Measurements from ENCODE around the gene RPL32.

Gene RPL32

DNA sequence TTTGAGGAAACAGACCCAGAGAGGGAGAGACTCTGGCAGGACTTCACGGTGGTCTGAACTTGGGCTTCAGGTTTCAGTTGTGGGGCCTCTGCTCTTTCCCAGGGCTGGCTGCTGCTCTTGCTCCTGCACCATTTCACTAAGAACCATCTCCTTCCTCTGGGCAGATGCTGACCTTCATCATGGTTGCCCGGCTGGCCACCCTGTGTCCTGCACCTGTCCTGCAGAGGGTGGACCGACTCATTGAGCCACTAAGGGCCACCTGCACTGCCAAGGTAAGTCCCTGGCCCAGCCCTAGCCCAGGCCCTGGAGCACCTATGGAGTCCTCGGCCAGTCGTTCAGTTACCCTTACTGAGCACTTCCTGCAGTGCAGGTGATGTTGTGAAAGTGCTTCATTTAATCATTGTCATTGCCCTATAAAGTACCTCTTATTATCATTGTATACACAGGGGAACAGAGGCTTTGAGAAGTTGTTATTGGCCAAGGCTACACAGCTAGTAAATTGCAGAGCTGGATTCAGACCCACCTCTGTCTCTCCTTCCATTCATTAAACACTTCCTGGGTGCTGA, 10.0 kb downstream of the RPL32 start:
- no peak for DNase-seq

DNA sequence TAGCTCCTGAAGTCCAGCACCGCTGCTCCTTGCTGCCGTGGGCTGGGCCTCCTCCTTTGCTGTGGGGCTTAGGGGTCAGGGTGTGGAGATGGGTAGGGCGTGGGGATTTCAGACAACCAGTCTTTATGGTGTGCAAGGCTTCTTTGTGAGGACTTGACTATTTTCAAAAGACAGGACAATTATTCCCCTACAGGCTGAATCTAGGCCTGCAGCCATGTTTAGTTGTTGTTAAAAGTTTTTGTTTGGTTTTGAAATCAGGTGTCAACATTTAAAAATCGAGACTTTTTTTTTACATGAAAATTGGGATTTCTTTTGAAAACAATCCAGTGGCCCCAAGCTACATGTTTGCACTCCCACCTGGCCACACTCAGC, 10.6 kb downstream of the RPL32 start:
- no peak for DNase-seq

DNA sequence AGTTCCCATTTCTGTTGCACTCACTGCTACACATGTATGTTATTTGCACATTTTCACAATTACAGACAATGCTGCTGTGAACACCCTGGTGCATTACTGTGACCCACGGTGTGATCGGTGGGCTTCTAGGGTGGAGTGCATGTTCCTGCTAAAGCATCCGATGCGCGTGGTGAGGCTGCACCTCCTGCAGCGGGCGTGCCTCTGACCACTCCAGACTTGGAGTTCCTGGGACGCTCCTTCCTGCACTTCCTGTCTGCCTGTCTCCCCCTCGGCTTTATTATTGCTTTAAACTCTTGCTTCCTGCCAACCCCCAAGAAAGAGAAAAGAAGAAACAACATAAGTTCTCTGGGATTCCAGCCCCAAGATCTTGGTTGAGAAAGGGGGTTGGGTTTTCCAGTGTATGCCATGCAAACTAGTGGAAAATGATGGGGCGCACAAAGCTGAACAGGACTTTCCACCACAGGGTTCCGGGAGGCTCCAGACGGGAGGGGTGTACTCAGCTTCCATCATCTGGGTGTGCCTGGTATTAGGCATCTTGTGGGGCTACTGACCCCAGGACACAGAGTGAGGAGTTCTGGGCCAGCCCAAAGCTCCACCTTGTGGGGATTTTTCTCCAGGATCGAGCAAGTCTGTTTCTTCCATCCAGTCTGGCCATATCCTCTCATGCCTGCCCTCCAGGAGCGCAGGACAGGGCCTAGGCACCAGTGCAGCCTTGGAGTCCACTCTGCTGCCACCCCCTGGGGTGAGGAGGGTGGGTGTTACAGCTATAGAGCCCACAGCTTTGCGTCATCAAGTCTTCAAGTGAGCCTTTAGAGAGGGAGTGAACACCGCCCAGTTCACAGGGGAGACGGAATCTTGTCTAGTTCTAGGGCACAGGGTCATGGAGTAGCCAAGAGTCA, 11.2 kb downstream of the RPL32 start:
- DNase-seq = no peak

DNA sequence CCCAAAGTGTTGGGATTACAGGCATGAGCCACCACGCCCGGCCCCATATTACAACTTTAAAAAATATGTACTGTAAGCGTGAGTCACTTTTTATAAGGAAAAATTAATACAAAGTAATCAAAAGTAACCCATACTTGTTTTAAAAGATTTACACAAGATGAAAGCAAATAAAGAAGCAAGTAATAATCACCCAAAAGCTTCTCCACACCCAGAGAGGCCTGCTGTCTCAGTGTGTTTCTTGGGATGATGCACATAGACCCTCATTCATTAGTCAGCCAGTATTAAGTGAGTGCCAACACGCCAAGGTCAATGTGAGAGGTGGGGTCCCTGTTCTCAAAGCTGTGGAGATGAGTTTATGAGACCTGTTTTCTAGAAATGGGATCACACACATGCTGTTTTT, 12.0 kb downstream of the RPL32 start:
- no peak for DNase-seq

DNA sequence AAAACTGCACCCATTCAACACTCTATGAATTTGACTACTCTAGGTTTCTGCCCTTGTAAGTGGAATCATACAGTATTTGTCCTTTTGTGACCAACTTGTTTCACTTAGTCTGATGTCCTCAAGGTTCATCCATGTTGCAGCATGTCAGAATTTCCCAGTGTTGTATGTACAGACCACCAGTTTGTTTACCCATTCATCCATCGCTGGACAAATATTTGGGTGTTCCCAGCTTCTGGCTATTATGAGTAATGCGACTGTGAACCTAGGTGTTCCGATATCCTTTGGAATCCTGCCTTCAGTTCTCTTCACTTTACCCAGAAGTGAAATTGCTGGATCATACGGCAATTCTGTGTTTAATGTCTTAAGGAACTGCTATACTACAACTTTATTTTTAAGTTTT, 12.6 kb downstream of the RPL32 start:
- no peak for DNase-seq

DNA sequence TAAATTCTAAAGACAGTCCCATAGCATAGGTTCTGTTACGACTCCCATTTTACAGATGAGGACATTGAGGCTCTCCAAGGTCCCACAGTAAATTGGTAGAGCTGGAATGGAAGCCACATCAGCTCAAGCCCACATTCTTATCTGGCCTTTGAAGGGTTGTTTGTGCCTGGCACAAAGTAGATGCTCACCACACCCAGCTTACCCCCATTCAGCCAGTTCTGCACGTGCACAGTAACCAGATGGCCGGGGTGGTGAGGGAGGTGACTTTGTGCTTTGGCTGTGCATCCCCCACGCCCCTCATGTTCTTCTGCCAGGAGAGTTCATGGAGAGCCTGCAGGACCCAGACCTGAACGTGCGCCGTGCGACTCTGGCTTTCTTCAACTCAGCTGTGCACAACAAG, 16.2 kb downstream of the RPL32 start:
- DNase-seq = no peak

DNA sequence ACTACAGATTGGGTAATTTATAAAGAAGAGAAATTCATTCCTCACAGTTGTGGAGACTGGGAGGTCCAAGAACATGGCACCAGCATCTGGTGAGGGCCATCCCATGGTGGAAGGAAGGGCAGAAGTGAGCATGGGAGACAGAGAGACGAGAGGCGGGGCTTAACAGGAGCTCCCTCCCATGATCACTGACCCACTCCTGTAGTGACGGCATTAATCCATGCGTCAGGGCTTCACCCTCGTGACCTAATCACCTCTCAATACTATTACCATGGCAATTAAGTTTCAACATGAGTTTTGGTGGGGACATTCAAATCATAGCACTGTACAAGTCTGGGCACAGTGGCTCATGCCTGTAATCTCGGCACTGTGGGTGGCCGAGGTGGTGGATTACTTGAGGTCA, 17.1 kb downstream of the RPL32 start:
- DNase-seq = no peak

DNA sequence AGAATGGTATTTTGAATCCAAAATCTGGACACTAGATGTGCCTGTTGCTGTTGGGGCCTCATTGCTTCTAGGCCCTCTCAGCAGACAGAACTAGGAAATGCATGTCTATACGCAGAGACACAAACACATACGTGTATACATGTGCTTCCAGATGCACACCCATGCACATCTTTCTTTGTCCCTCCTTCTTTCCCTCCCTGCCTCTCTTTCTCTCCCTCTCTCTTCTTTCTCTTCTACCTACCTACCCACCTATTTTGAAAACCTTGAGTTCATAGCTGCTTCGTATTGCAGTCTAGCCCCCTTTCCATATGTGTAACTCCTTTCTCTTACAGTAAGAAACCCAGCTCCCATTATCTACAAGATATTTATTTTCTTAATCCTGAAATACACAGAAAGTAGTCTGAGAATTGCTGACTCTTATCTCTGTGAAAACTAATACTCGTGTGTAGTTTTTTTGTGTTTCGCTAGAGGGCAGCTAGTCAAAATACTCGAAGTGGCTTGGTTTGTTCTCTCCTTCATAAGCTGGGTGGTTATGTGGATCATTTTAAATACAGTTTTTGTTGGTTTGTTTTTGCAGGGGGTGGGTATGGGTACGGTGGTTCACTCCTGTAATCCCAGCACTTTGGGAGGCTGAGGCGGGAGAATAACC, 18.5 kb downstream of the RPL32 start:
- DNase-seq = no peak

DNA sequence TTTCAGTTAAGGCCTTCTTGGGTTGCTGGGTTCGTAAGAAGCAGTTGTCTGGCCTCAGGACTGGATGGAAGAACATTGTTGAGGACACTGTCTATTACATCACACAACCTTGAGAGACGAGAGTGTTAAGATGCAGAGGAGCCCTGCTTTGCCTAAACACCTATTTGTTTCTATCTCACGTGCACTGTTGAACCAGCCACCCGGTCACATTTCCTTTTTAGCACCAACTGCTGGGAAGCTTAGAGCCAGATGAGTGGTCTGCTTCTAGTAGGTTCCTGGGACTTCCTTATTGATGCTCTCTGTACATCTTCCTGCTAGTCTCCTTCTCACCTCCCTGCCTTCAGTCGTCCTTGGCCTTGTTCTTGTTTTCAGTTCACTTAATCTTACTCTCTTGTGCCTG, 22.6 kb downstream of the RPL32 start:
- no peak for DNase-seq

DNA sequence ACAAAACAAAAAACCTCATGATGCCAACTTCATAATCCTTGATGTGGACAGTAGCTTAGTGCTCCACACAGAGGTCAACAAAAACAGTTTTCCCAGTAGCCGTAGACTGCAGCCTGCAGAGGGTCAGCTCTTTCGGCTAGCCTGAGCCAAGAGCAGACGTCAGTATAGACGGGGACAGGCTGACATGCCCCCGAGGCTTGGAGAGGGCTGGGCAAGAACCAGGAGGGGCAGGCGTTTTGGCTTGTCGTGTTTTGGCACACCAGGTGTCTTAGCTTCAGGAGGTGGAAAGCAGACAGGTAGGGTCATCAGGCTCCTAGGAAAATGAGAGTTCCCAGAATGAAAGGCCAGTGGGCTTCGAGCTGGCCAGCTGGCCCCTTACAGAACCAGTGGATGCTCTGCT, 23.1 kb downstream of the RPL32 start:
- no peak for DNase-seq

DNA sequence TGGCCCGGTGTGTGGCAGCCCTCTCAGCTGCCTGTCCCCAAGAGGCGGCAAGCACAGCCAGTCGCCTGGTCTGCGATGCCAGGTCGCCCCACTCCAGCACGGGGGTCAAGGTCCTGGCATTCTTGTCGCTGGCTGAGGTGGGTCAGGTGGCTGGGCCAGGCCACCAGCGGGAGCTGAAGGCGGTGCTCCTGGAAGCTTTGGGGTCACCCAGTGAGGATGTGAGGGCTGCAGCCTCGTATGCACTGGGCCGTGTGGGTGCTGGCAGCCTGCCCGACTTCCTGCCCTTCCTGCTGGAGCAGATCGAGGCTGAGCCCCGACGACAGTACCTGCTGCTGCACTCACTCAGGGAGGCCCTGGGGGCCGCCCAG, 24.0 kb downstream of the RPL32 start:
- no peak for DNase-seq

DNA sequence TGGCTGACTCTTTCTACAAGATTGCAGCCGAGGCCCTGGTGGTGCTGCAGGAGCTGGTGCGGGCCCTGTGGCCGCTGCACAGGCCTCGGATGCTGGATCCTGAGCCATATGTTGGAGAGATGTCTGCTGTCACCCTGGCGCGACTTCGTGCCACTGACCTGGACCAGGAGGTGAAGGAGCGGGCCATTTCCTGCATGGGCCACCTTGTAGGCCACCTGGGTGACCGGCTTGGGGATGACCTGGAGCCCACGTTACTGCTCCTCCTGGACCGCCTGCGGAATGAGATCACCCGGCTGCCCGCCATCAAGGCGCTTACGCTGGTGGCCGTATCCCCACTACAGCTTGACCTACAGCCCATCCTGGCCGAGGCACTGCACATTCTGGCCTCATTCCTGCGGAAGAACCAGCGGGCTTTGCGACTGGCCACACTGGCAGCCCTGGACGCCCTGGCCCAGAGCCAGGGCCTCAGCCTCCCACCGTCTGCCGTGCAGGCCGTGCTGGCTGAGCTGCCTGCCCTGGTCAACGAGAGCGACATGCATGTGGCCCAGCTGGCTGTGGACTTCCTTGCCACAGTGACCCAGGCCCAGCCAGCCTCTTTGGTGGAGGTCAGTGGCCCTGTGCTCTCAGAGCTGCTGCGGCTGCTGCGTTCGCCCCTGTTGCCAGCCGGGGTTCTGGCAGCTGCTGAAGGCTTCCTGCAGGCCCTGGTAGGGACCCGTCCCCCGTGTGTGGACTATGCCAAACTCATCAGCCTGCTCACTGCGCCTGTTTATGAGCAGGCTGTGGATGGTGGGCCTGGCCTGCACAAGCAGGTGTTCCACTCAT, 24.6 kb downstream of the RPL32 start:
- DNase-seq = no peak

DNA sequence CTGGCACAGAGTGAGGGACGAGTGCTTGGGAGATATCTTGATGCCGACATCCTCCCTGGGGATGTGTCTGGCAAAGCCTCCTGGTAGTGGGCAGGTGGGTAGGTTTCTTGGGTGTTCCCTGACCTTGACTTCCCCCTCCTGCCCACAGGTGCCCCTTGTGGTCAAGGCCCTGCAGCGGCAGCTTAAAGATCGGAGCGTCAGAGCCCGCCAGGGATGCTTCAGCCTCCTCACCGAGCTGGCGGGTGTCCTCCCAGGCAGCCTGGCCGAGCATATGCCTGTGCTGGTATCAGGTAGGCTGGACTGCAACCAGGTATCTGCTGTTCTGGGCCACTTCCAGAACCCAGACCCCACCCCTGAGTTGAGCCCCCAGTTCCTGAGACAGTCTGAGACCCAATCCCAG, 25.6 kb downstream of the RPL32 start:
- no peak for DNase-seq

DNA sequence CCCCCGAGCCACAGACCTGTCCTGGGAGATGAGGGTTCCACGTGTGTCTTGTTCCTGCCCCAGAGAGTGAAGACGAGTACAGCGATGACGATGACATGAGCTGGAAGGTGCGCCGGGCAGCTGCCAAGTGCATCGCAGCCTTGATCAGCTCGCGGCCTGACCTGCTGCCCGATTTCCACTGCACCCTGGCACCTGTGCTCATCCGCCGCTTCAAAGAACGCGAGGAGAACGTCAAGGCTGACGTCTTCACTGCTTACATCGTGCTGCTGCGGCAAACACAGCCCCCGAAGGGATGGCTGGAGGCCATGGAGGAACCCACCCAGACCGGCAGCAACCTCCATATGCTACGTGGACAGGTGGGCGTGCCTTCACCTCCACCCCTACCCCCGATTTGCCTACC, 26.3 kb downstream of the RPL32 start:
- no peak for DNase-seq

DNA sequence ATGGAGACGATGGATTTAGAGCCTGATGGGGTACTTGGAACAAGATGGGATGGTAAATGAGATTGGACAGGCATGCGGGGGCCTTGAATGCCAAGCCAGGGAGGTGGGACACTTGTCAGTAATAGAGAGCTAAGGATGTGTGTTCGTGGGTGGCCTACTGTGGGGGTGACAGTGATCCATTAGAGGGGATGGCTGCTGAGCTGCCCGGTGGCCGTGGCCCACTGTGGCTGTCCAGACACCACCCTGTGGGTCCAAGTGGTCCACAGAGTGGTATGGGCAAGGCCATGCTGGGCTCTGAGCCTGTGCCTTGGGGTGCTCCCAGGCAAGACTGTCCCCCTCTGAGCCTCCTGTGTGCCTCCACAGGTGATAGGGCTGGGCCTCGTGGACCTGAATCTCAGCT, 27.4 kb downstream of the RPL32 start:
- DNase-seq = no peak

DNA sequence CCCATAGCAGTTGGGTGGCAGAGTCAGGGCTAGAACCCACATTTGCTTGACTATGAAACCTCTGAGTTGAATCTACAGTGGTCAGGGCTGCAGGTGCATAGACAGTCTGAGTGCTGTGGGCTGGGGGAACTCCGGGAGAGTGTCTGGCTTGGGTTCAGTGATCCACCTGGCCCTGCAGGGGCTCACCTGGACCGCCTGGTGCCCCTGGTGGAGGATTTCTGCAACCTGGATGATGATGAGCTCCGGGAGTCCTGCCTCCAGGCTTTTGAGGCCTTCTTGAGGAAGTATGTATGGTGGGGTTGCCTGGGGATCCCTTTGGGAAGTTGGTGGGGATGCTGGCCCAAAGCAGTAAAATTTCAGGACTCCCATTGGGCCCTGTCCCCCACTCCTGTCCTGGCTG, 28.6 kb downstream of the RPL32 start:
- no peak for DNase-seq

DNA sequence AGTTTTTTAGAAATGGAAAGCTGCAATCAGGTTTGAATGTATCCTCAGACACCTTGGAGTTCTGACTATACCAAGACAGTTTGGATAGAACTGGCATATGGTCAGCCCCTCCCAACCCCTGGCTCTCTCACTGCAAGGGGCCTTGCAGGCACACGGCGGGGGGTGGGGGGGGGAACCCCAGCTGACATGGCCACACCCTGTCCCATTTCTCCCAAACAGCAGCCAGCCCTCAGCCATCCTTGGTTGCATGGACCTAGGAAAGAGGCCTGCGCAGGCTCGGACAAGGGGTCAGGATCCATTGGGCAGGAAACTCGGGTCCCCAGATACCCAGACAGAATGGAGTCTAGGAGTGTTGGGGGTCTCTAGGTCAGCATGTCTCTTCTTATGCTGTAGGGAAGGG, 30.4 kb downstream of the RPL32 start:
- no peak for DNase-seq

DNA sequence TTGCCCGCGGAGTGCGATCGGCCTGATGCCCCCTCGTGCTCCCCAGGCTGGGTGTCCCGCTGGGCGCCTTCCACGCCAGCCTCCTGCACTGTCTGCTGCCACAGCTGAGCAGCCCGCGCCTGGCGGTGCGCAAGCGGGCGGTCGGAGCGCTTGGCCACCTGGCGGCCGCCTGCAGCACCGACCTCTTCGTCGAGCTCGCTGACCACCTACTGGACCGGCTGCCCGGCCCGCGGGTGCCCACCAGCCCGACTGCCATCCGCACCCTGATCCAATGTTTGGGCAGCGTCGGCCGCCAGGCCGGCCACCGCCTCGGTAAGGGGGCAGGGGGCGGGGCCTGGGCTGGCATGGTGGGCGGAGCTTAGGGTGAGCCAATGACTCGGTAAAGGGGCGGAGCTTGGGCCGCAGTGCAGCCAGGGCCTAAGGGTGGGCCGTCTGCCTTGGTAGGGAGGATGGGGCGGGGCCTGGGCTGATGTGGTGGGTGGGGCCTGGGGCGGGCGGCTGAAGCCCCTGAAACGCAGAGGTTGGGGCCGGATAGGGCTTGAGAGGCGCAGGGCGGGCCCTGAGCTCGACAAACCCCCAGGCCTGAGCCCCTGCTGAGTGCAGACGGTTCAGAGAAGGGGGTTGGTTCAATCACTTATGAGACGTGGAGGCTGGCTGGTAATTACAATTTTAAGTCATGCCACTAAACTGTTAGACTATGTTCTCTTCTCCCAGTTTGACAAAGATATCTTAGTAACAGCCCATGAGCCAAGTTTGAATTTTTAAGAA, 31.2 kb downstream of the RPL32 start:
- peak; percentile 95 for DNase-seq

DNA sequence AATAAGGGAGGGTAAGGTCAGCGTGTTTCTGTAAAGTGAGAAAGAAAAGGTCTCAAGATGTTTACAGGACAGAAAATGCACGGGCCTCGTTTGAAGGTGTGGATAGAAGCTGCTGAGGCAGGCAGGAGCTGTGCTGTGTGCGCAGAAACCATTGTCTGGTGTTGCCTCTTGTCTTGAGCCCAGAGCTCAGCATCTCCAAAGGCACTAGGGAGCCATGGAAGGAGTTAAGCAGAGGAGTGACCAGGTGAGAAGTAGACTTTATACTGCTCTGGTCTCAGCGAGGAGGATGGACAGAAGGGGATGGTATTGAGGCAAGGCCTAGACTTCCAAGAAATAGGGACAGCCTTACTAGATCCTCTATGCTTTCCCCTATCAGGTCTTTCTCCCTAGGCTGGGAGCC, 31.9 kb downstream of the RPL32 start:
- no peak for DNase-seq

DNA sequence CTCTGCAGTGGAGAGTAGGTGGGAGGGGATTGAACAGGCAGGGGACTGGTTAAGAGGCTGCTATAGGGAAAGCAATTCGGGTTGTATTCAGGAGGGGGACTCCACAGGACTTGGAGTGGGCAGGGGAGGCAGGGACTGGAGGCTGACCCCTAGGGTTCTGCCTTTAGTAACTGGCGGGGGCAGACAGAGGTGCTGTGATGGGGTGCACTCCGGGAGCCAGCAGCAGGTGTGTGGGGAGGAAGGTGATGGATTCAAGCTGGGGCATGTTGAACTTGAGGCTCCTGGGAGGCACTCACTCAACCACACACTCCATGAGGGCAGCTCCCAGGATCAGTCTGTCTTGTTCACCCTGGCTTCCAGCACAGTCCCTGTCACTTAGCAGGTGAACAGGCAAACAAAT, 32.4 kb downstream of the RPL32 start:
- no peak for DNase-seq

DNA sequence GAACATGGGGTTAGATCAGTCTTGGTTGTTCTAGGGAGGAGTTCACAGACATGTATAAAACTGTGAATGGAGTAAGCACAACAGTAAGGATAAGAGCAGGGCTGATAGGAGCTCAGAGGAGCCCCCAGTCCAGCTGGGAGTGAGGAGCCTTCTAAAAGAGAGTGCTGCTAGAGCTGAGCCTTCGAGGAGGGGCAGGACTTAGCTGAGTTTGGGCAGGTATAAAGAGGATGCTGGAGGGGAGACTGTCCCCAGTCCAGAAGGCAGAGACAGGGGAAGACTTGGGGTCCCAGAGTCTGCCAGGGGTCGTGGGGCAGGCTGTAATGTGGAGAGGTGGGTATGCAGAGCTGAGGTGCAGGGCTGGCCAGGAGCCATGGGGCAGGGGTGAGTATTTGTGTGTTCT, 32.8 kb downstream of the RPL32 start:
- no peak for DNase-seq

DNA sequence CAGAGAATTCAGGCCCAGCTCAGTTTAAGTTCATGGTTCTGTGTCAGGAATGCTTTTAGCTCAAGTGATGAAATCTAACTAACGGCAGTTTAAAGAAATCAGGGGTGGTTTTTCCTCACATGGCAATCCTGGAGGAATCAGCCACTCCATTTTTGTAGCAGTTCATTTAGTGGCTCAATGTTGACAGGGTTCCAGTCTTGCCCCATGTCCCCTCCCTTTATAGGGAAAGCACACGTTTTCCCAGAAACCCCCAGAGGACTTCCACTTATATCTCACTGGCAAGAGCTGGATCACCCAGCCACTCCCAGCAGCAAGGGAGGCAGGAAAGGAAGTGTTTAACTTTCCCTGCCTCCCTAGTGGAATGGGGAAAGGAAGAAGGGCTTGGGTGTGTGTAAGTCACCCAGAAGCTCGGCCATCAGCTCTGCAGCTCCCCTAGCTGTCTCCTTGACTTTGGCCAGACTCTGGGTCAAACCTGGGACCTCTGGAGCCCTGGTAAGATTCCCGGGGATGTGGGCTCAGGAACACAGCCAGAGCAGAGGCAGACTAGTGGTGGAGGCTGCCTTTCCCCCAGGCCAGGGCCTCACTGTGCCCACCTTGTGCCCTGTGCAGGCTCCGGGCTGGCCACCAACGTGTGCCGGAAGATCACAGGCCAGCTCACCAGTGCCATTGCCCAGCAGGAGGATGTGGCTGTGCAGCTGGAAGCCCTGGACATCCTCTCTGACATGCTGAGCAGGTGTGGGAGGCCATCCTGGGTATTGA, 33.6 kb downstream of the RPL32 start:
- no peak for DNase-seq

Data from stimulated activated CD4-positive, alpha-beta T cell treated with anti-CD3 and anti-CD28 coated beads, Interleukin-4, amount 100 ng/mL, for 24 hours (primary cell).